Stimulated activated CD4-positive, alpha-beta T cell treated with anti-CD3 and anti-CD28 coated beads, Interleukin-2, amount 100 ng/mL, for 24 hours (primary cell): ENCODE measurements around the gene TMEM256.

Experiments
- DNase-seq, 2 donors: peaks; one replicate each; pipeline ENCODE4 v3.0.0-alpha.2; 2020

The TMEM256 gene

GRCh38 chr17:7428557-7428956 lies 24.7 kb upstream of the TMEM256 start, which contains the start of gene SPEM3:
TSS of gene SPEM3 (plus strand) at chr17:7428857. CDS start at chr17:7428903, 46 bp downstream.
- DNase-seq, result no peak

GRCh38 chr17:7427549-7427948 lies 23.7 kb upstream of the TMEM256 start:
- DNase-seq, result no peak

- no peak for DNase-seq
These were observed 23.1 kb upstream of the TMEM256 start for GRCh38 chr17:7426896-7427489.

- no peak for DNase-seq
These were observed 22.4 kb upstream of the TMEM256 start for GRCh38 chr17:7426203-7426863.

- DNase-seq, result no peak
These were observed 21.9 kb upstream of the TMEM256 start for GRCh38 chr17:7425756-7426155.

GRCh38 chr17:7425316-7425715 lies 21.4 kb upstream of the TMEM256 start, which contains the start of gene SPEM2:
TSS of gene SPEM2 (plus strand) at chr17:7425616. CDS start at chr17:7425689, 73 bp downstream.
- no peak for DNase-seq

- DNase-seq, result no peak
These were observed 19.8 kb upstream of the TMEM256 start for GRCh38 chr17:7423679-7424078.

- no peak for DNase-seq
These were observed 17.3 kb upstream of the TMEM256 start for GRCh38 chr17:7421186-7421585.

- DNase-seq, result no peak
These were observed 16.1 kb upstream of the TMEM256 start, which contains the start of gene SPEM1 for GRCh38 chr17:7419819-7420610. TSS of gene SPEM1 (plus strand) at chr17:7420324. CDS start at chr17:7420385, 61 bp downstream.

GRCh38 chr17:7418472-7419152 lies 14.7 kb upstream of the TMEM256 start:
- DNase-seq, result no peak

GRCh38 chr17:7417056-7417655 lies 13.3 kb upstream of the TMEM256 start:
- DNase-seq, result no peak

GRCh38 chr17:7416323-7416722 lies 12.4 kb upstream of the TMEM256 start:
- no peak for DNase-seq

GRCh38 chr17:7415784-7416183 lies 11.9 kb upstream of the TMEM256 start:
- DNase-seq, result no peak

GRCh38 chr17:7414837-7415236 lies 10.9 kb upstream of the TMEM256 start:
- DNase-seq, result no peak

- DNase-seq, result no peak
These were observed 9.6 kb upstream of the TMEM256 start for GRCh38 chr17:7413346-7413985.

GRCh38 chr17:7411427-7411750 lies 7.5 kb upstream of the TMEM256 start:
- no peak for DNase-seq

GRCh38 chr17:7410634-7411426 lies 6.9 kb upstream of the TMEM256 start:
- no peak for DNase-seq

GRCh38 chr17:7409716-7410115 lies 5.8 kb upstream of the TMEM256 start:
- no peak for DNase-seq

GRCh38 chr17:7408863-7409262 lies 5.0 kb upstream of the TMEM256 start:
- no peak for DNase-seq

GRCh38 chr17:7408252-7408727 lies 4.4 kb upstream of the TMEM256 start:
- peak in 1 of 2 donors; percentile 25 for DNase-seq
